ENCODE results near the gene PARD6G.

- no peak for TF ChIP-seq CTCF (IDR thresholded peaks at IDR 0.05)
- TF ChIP-seq ATF3 (CRISPR knock-in tag; conservative IDR thresholded peaks at IDR 0.05) = no peak
Observed at GRCh38 chr18:80238651-80239260, 8.6 kb downstream of the PARD6G start.
